Stimulated activated CD4-positive, alpha-beta T cell treated with anti-CD3 and anti-CD28 coated beads, Interleukin-15, amount 100 ng/mL, for 24 hours (primary cell): ENCODE results near the gene SUPT4H1.
"Not testable (repeated sequence)": the region's sequence is repeated elsewhere in the genome, so short reads cannot be mapped to it uniquely, and the experiment has no call there.

ENCODE experiments used
- DNase-seq: peaks from one replicate; pipeline ENCODE4 v3.0.0-alpha.2; 2020

The SUPT4H1 gene

DNA sequence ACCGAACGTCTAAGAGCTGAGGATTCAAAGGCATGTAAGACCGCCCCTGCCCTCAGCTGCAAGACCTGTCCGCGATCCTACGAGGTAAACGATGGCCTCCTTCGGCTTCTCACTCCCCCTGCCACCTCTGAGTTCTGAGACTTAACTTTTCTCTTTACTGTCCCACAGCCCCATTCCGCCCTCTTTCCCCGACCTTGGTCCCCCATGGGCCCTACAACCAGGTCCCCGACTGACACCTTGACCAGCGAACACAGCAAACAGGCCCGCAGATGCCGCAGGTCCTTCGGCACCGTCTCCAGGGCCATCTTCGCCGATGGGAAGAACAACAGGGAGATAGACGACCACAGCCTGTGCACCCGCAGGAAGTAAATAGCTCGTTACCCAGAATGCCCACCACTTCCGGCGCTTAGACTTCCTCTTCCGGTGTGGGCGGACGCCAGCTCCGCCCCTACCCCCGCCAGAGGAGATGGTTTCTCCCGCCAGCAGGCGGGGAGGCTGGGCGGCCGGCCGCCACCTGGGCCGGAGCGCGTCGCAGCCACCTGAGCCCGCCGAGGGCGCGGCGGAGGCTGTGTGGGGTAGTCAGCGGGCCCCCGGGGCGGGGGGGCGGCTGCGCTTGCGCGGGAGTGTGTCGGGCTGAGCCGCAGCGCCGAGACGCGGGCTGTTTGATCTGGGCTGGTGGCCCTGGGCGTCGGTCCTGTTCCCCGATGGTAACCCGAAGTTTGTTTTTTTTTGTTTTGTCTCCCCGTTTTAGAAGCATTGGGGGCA lies at the start of gene SUPT4H1:
Gene SUPT4H1 (minus strand): TSS at position 371 of the 765 bp plus-strand sequence. CDS start 66 bp downstream, at position 305.
- peak; percentile 93 for DNase-seq

DNA sequence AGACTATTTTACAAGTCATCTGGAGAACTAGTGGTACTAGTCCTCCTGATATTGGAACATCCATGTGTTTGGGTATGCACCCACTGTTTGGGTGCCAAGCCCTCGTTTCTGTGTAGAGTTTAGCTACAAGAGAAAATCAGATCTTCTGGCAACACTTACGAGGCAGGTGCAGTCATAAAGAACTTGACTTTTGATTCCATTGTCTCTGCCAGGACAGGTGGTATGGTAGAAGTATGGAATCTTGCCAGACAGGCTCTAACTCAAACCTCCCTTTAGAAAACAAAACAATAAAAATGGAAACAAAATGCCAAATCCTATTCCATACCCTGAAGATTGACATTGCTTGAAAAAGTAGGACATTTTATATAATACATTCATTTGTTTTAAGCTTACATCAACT lies 49.3 kb upstream of the SUPT4H1 start:
- DNase-seq = no peak

DNA sequence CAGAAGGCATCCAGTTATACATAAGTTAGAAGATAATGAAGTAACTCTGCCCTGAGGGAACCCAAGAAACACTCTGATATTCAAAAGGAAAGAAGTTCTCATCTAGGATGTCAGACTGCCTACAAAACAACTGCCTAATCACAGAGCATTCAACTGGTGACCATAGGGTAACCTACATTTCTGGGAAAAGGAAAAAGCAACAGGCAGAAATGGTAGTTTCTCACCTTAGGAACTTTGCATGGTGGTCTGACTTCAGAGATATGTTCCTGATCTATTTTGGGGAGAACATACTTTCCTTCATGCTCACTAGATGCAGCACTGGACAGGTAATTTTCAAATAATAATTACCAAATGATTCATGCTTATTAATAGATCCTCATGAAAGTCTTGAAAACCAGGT lies 48.8 kb upstream of the SUPT4H1 start:
- DNase-seq = no peak

GRCh38 chr17:58399974-58400373 lies 48.0 kb upstream of the SUPT4H1 start:
- no peak for DNase-seq

DNA sequence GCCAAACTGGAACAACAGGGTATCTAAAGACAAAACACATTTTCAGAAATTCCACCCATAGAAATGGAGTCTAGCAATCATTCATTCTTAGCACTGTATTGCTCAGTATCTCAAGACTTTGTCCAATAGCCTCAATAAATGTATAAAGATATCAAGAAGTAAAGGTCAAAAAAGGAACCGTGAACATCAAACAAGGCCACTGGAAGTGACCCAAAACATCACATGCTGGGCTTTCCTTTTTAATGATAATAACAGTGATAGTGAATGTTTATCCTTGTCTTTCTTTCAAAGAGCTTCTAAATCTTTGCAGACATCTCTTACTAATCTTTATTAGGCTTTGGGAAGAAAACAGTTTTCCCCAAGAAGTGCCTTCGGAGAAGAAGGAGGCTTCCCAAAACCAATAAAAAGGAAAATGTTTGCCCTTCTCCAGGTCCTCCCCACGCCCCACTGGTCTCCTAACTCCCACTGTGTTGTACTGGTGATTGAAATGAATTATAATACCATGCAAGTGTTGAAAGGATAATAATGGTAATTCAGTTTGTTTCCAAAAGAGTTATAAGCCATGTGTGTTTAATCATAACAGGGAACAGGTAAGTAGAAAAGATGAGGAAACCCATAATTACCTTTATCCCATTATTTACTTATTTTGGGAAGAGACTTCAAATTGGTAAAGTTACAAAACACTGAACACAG lies 46.7 kb upstream of the SUPT4H1 start:
- no peak for DNase-seq

DNA sequence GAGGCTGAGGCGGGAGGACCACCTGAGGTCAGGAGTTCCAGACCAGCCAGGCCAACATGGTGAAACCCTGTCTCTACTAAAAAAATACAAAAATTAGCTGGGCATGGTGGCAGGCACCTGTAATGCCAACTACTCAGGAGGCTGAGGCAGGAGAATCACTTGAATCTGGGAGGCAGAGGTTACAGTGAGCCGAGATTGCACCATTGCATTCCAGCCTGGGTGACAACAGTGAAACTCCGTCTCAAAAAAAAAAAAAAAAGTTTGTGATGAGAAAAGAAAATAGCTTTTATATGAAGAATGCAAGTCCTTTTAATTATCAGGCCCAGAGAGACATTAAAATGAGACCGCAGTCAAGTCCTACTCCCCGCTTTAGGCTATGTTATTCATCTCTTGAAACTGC lies 45.4 kb upstream of the SUPT4H1 start:
- DNase-seq = not testable (repeated sequence)

- no peak for DNase-seq
Measured at GRCh38 chr17:58396173-58396572, 44.2 kb upstream of the SUPT4H1 start.

GRCh38 chr17:58394534-58395223 lies 42.7 kb upstream of the SUPT4H1 start:
- DNase-seq = no peak

- no peak for DNase-seq
Measured at GRCh38 chr17:58391302-58391984, 39.4 kb upstream of the SUPT4H1 start.

- no peak for DNase-seq
Measured at GRCh38 chr17:58390884-58391283, 38.9 kb upstream of the SUPT4H1 start.

DNA sequence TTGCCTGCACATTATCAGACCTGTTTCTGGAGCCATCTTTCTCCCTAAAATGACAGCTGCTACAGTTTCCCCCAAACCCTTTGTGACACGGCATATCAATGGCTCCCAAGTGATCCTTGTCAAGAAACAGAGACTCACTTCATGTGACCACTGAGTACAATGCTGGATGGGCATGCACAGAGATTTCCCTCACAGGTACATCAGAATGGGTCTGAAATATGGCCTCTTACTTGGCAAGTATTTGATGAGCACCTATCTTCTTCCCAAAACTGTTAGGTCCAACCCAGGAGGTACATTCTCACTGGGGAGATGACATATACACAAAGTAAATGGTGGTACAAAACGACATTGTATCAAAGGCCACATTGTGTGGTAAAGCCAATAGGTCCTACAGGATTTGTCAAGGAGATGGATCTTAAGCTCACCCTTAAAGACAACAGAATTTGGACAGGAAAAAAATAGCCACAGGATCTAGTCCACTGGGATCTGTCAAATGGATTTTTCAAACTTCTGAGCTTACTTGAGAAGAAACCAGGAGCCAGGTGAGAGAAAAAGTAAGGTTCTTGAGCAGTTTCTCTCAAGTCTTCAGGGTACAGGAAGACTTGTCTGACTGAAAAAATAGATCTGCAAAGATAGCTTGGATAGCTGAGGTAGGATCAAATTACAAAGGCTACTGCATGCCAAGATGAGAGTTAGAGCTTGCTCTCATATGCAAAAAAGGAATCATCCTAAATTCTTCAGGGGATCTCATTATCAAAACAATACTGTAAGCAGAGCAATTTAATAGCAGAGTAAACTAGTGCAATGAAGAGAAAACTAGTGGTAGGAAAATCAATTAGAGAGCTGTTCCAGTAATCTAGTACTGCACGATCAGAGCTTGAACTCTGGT lies 36.5 kb upstream of the SUPT4H1 start:
- DNase-seq = no peak

DNA sequence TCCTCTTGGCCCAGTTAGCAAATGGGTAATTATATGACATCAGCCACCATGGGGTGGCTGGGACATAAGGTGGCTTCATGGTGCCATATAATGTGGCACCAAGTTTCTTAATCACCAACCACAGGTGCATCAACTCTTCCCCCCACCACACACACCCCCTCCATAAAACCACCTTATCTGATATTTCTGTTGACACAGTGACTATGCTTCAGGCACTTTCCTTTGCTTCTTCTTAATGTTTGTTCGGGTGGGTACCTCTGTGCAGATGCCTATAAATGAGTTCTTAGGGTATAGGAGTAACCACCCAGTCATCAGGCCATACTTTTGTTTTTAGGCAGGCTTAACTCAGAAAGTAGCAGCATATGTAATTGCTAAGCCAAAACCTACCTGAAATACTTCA lies 35.8 kb upstream of the SUPT4H1 start:
- no peak for DNase-seq

DNA sequence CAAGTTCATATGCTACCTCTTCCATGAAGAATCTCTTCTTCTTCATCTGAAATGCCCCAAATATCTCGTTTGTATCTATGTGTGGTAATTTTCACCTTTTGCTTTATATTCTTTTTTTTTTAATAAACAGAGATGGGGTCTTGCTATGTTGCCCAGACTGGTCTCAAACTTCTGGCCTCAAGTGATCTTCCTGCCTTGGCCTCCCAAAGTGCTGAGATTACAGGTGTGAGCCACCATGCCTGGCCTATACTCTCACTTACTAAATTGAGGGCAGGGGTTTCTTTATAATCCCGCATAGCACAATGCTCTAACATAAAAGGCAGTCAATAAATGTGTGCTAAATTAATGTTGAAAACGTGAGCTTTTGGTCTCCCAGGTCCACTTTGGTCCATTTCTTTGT lies 34.7 kb upstream of the SUPT4H1 start:
- no peak for DNase-seq

DNA sequence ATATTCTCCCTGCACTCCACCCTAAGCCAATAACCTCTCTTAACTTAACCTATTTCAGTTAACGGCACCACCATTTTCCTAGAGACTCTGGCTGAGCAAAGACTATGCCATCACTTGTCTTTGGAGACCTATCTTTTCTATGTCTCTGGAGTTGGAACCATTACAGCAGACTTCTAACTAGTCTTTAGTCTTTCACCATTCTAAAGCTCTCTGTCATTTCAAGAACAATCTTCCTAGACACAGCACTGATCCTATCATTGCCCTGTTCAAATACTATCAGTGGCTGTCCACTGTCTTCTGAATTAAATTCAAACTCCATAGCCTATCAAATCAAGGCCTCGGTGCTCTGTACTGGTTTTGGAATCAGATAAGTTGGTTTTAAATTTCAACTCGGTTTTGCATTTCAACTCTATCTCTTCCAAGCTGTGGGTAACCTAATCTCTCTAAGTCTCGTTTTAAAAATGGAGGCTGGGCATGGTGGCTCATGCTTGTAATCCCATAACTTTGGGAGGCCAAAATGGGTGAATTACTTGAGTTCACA lies 33.4 kb upstream of the SUPT4H1 start:
- DNase-seq = no peak

DNA sequence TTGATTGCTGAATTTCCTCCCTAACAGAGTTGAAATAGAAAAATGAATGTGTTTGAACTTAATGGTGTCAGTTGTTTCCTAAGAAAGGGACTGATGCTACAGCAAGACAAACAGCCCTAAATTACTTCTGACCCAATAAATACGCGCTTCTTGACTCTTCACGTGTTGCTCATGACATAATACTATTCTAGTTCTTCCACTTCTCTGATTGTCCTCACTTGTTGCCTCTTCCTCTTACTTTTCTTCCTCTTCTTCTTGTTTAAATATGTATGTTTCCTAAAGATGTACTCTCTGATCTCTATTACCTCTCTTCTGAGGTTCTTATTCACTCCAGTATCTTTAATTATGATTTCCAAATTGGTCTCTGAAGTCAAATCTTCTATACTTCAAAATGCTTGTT lies 32.9 kb upstream of the SUPT4H1 start:
- no peak for DNase-seq

DNA sequence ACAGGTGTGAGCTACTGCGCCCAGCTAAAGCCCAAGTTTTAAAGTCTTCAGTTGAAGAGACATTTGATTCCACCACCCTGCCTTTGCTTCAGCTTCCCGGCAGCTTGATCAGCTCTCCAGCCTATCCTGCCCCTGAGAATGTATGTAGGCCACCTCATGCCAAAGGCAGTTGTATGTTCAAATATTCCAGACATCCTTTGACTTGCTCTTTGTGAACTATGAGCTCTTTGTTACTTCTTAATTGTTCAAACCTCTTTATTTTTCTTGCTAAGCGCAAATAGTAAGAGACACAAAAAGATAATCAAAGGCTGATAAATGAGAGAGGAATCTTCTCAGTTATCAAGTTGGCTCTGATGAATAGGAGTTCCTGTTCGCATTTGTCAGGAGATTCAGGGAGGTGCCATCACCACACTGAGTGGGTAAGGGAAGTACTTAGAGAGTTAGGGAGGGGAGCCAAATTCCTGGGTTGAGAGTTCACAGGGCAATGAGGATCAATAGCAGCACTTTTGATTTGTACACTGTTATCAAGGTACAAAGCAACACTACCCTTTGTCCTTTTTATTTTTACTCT lies 32.0 kb upstream of the SUPT4H1 start:
- DNase-seq = no peak

DNA sequence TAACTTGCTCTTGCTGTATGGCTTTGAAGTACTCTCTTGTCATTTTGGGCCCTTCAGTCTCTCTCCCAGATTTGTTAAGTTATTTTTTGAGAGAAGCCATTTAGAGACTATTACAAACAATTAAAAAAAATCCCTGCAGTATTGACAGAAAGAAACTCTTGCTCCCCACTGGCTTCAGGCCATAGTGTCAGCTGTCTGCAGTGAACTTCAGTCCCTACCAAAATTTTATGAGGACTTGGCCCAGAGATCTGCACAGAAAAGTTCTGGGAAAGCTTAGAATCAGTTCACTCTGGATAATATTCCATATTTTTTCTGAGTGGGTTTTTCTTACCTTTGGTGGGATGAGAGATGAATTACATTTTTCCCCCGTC lies 30.9 kb upstream of the SUPT4H1 start:
- DNase-seq = no peak

- DNase-seq = no peak
Measured at GRCh38 chr17:58382108-58382871, 30.3 kb upstream of the SUPT4H1 start.

- DNase-seq = no peak
Measured at GRCh38 chr17:58381124-58382035, 29.4 kb upstream of the SUPT4H1 start.
